Esophagus squamous epithelium (tissue), 5 donors: ENCODE results near the gene FHOD3. TPM values are rescaled to one million over a fixed set of nuclear protein-coding genes. Genes with fewer than 3 reads are reported as not detected.

Experiments used
- DNase-seq: peaks from one replicate; lab custom pipeline; 2025; lab: John Stamatoyannopoulos, UW
- H3K27ac ChIP-seq, 4 donors: fragments of 200-600 bp; sonication (generic); one replicate each; pipeline ENCODE4 v1.5.1; 2016 to 2019; ENCODE audit warnings: mild to moderate bottlenecking in 1 of 4
- H3K27me3 ChIP-seq, 4 donors: fragments of 200-600 bp; sonication (generic); 1 replicate in 3 of 4; 2 replicates in 1 of 4; pipeline versions ENCODE4 v1.5.1 to v1.6.0; 2017 to 2021; ENCODE audit warnings: antibody characterized with exemption in 1 of 4
- H3K36me3 ChIP-seq, 3 donors: fragments of 200-600 bp; sonication (generic); one replicate each; pipeline ENCODE4 v1.5.1; 2016 to 2019
- H3K4me1 ChIP-seq, 3 donors: fragments of 200-600 bp; sonication (generic); one replicate each; pipeline ENCODE4 v1.5.1; 2017 to 2019
- H3K4me3 ChIP-seq, 4 donors: fragments of 200-600 bp; sonication (generic); 1 replicate in 3 of 4; 2 replicates in 1 of 4; pipeline ENCODE4 v1.5.1; 2016 to 2019; ENCODE audit warnings: mild to moderate bottlenecking in 2 of 4, moderate library complexity in 1 of 4
- H3K9me3 ChIP-seq, 3 donors: fragments of 200-600 bp; sonication (generic); one replicate each; pipeline ENCODE4 v1.5.1; 2016 to 2019
- POLR2A ChIP-seq, 4 donors: fragments of 450-650 bp; IDR thresholded peaks; one replicate each; pipeline ENCODE4 v1.6.1; 2017; ENCODE audit warnings: antibody characterized with exemption in 4 of 4, mild to moderate bottlenecking in 4 of 4, moderate library complexity in 3 of 4
- WGBS, 2 donors: methylation state at CpG; one replicate each; pipeline ENCODE4 v1.1.5; 2018; 5-methylcytosine and 5-hydroxymethylcytosine counted together
- intact Hi-C: fragments of 100-400 bp; cut with DNase I; formaldehyde crosslinking; loops from one replicate; pipeline ENCODE4 v1.15.0; 2022
- total RNA-seq, 4 donors: library from RNA; depleted of rRNA; stranded (reverse); fragments of >200 nt; gene quantifications; one replicate each; pipeline ENCODE4 v1.1.0, GENCODE V29; 2016
- TF ChIP-seq, protein P1 (sequence below), 6 experiments: fragments of 450-650 bp in 4 of 6; fragments of 200-600 bp in 2 of 6; sonication (generic) in 2 of 6; IDR thresholded peaks; one replicate each; pipeline ENCODE4 v1.5.1; 2016 to 2019; ENCODE audit warnings: antibody characterized with exemption in 6 of 6, mild to moderate bottlenecking in 4 of 6, moderate library complexity in 4 of 6
- donor health status: DM: yes; HTN: yes; CAD: no.

FHOD3 gene
- total RNA-seq, 4 donors from 2014 or later = 3.1 to 29.6 (median 5.7) TPM

DNA sequence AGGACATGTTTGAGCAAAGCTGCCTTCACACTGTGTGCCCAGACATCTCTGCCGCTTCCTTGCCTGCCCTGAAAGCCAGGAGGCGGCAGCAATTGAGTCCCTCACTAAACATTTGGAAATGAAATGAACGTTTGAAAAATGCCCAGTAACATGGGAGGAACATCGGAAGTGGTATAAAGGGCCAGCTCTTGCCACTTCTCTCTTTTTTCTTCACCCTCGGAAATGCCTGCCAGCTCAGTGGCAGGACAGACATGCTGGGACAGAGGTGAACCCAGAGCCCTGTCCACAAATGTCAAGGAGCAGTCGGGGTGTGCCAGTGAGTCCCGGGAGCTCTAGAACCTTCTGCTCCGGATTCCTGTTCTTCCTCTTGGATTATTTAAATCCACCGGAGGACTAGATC, 485.2 kb downstream of the FHOD3 start:
- H3K27ac ChIP-seq = no peak overlapping the region
- WGBS, 2 donors = 54 to 71% methylated on average over 9 of the region's 9 CpGs
- peaks cover 0 to 11% (median 5%) of the 10 kb centered on the region in 3 donors for H3K4me1 ChIP-seq
- no peaks in the 10 kb centered on the region for H3K9me3 ChIP-seq
- H3K4me3 ChIP-seq = no peak overlapping the region
- intact Hi-C loops = no loop called here
- no peak for TF ChIP-seq POLR2A (IDR thresholded peaks at IDR 0.05)
- TF ChIP-seq, protein P1, sequence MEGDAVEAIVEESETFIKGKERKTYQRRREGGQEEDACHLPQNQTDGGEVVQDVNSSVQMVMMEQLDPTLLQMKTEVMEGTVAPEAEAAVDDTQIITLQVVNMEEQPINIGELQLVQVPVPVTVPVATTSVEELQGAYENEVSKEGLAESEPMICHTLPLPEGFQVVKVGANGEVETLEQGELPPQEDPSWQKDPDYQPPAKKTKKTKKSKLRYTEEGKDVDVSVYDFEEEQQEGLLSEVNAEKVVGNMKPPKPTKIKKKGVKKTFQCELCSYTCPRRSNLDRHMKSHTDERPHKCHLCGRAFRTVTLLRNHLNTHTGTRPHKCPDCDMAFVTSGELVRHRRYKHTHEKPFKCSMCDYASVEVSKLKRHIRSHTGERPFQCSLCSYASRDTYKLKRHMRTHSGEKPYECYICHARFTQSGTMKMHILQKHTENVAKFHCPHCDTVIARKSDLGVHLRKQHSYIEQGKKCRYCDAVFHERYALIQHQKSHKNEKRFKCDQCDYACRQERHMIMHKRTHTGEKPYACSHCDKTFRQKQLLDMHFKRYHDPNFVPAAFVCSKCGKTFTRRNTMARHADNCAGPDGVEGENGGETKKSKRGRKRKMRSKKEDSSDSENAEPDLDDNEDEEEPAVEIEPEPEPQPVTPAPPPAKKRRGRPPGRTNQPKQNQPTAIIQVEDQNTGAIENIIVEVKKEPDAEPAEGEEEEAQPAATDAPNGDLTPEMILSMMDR (IDR thresholded peaks at IDR 0.05) = no peak
- no peaks in the 10 kb centered on the region for H3K27me3 ChIP-seq
- DNase-seq = no peak
- peaks cover 0 to 25% (median 6%) of the 10 kb centered on the region in 3 donors for H3K36me3 ChIP-seq

DNA sequence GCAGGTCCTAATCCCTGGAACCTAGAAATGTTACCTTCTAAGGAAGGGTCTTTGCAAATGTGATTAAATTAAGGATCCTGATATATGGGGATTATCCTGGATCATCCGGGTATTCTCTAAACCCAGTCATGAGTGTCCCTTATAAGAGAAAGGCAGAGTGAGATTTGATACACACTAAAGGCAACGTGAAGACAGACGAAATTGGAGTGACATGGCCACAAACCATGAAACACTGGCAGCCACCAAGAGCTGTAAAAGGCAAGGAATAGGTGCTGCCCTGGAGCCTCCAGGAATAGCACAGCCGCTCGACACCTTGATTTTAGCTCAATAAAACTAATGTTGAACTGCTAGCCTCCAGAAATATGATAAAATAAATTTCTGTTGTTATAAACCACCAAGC, 486.3 kb downstream of the FHOD3 start:
- peaks cover 0 to 27% (median 6%) of the 10 kb centered on the region in 3 donors for H3K36me3 ChIP-seq
- no peak for TF ChIP-seq POLR2A (IDR thresholded peaks at IDR 0.05)
- TF ChIP-seq, protein P1 (IDR thresholded peaks at IDR 0.05) = no peak
- no peak overlapping the region for H3K27ac ChIP-seq
- DNase-seq = no peak
- 96 to 97% methylated on average over 5 of the region's 5 CpGs for WGBS, 2 donors
- no peaks in the 10 kb centered on the region for H3K9me3 ChIP-seq
- H3K4me3 ChIP-seq = no peak overlapping the region
- no peaks in the 10 kb centered on the region for H3K27me3 ChIP-seq
- intact Hi-C loops = no loop called here
- peaks cover 0 to 11% (median 5%) of the 10 kb centered on the region in 3 donors for H3K4me1 ChIP-seq

DNA sequence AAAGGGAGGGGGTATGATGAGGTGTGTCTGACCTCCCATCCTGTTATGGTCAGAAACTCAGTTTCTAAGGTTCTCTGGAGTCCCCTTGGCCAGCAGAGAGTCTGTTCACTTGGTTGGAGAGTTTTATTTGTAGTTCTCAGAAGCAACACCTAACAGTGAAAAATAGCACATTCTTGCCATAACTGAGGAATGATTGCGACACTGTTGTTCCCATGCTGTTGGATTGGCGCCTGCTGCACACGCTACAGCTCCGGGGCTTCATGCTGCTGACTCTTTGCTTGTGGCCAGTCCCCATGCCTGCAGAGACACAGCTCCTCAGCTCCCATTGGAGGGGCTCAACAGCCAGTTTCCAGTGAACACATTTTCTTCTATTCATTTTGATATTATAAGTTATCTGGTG, 489.2 kb downstream of the FHOD3 start:
- Histone ChIP-seq H3K27me3 (no peaks in the 10 kb centered on the region), H3K4me3 (no peak overlapping the region), H3K36me3 (peaks cover 0 to 35% (median 0%) of the 10 kb centered on the region in 3 donors), H3K9me3 (no peaks in the 10 kb centered on the region), H3K4me1 (peaks cover 0 to 11% (median 5%) of the 10 kb centered on the region in 3 donors), H3K27ac (peak overlapping the region in 2 of 4 donors; percentile 10 to 63)
- TF ChIP-seq, protein P1 (IDR thresholded peaks at IDR 0.05) = no peak
- no peak for TF ChIP-seq POLR2A (IDR thresholded peaks at IDR 0.05)
- WGBS, 2 donors = 46 to 59% methylated on average over 4 of the region's 4 CpGs
- DNase-seq = no peak
- intact Hi-C loops = no loop called here

DNA sequence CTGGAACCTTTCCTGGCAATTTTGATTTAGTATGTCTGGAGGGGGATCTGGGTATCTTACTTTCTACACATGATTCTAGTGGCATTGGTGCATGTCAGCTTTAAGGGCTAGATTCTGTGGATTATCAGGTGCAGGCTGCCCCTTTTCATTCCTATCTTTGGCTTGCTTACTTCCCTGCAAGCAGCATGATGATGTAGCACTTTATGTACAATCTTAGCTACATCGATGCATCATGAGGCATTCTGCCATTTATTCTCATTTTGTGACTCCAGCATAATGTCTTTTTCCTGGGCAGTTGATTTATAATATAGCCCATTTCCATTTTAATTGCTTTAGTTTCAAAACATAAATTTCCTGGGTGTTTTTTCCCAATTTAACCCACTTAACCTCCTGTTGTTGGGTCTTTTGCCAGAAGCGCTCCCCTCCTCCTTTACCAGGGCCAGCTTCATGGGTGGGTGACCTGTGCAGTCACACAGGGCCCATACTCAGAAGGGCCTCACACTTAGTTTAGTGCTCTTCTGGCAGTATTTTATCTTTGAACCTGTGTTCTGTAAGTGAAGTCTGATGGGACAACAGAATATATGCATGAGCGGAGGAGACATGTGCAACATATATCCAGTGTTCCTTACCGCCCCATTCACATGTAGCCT, 495.2 kb downstream of the FHOD3 start:
- Histone ChIP-seq H3K4me1 (no peaks in the 10 kb centered on the region), H3K36me3 (peaks cover 0 to 88% (median 18%) of the 10 kb centered on the region in 3 donors), H3K9me3 (no peaks in the 10 kb centered on the region), H3K27me3 (no peaks in the 10 kb centered on the region), H3K4me3 (no peak overlapping the region), H3K27ac (no peak overlapping the region)
- DNase-seq = no peak
- WGBS, 2 donors = 96 to 98% methylated on average over 4 of the region's 4 CpGs
- no peak for TF ChIP-seq POLR2A (IDR thresholded peaks at IDR 0.05)
- TF ChIP-seq, protein P1 (IDR thresholded peaks at IDR 0.05) = no peak
- intact Hi-C loops = no loop called here

DNA sequence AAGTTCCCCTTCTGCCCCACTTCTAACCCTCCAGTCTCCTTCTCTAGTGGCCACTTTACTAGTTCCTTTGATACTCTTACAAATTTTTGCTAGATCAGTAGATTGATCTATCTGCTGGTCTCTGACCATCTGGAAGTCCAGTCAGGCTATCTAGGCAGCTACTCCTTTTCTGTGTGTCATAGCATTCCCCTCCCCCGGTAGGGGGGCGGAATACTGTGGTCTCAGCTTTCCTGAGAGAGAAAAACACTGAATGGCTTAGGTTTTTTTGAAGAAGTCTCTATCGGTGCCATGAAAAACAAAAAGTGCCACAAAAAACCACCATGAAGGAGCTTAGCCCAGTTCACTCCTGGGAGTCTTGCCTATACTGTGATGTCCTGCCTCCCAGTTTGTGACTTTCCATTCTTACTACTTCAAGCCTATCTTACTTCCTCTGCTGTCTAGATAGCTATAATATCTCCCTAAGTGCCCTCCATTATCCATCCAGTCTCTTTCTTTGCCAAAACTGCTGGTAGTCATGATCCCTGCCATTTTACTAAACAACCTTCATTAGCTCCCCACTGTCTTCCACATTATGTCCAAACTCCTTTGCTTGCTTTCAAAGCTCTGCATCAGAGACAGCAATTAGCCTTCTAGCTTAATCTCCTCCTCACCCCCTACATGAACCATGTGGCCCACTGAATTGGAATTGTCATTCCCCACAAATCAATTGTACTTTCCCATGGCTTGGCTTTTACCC, 501.4 kb downstream of the FHOD3 start:
- Histone ChIP-seq H3K9me3 (no peaks in the 10 kb centered on the region), H3K4me1 (no peaks in the 10 kb centered on the region), H3K27ac (no peak overlapping the region), H3K27me3 (no peaks in the 10 kb centered on the region), H3K36me3 (peaks cover 0 to 99% (median 20%) of the 10 kb centered on the region in 3 donors), H3K4me3 (no peak overlapping the region)
- WGBS, 2 donors = 89 to 92% methylated on average over 3 of the region's 3 CpGs
- TF ChIP-seq, protein P1 (IDR thresholded peaks at IDR 0.05) = no peak
- TF ChIP-seq POLR2A (IDR thresholded peaks at IDR 0.05) = no peak
- intact Hi-C loops = no loop called here
- DNase-seq = no peak
